ENCODE data around the gene MIR17HG.

MIR17HG gene

GRCh38 chr13:91400063-91400399, 52.5 kb downstream of the MIR17HG start:
- Histone ChIP-seq H3K4me1 (ENCODE audit: insufficient read depth, low read length, severe bottlenecking) (peaks cover 26% of the 10 kb centered on the region), H4K20me1 (ENCODE audit: insufficient read depth, low read length) (no peaks in the 10 kb centered on the region), H3K36me3 (ENCODE audit: insufficient read depth, low read length) (no peaks in the 10 kb centered on the region), H3F3A (ENCODE audit: insufficient read depth, low read length) (no peaks in the 10 kb centered on the region), H3K9me3 (ENCODE audit: low read length) (no peaks in the 10 kb centered on the region), H3K4me2 (ENCODE audit: low read length) (no peak overlapping the region), H3K27me3 (ENCODE audit: insufficient read depth, low read length) (no peaks in the 10 kb centered on the region), H3K27ac (ENCODE audit: low read depth, low read length, poor library complexity, severe bottlenecking) (no peak overlapping the region), H2AFZ (ENCODE audit: low read length) (no peak overlapping the region), H3K4me3 (ENCODE audit: low read depth, low read length, poor library complexity, severe bottlenecking) (no peak overlapping the region), H3K9ac (ENCODE audit: low read length) (no peak overlapping the region), H3K79me2 (ENCODE audit: insufficient read depth, low read length) (no peaks in the 10 kb centered on the region), H3K9me2 (ENCODE audit: low read depth, low read length) (no peaks in the 10 kb centered on the region)
- TF ChIP-seq EZH2 (IDR thresholded peaks at IDR 0.05; ENCODE audit: borderline replicate concordance, low read length): no peak
- no peak for TF ChIP-seq CTCF (IDR thresholded peaks at IDR 0.05; ENCODE audit: low read length)

GRCh38 chr13:91400671-91401070, 53.2 kb downstream of the MIR17HG start:
- no peak overlapping the region for H3K9ac ChIP-seq (ENCODE audit: low read length)
- H3K9me2 ChIP-seq (ENCODE audit: low read depth, low read length): no peaks in the 10 kb centered on the region
- H3K9me3 ChIP-seq (ENCODE audit: low read length): no peaks in the 10 kb centered on the region
- no peaks in the 10 kb centered on the region for H3K79me2 ChIP-seq (ENCODE audit: insufficient read depth, low read length)
- H3K27me3 ChIP-seq (ENCODE audit: insufficient read depth, low read length): no peaks in the 10 kb centered on the region
- H3K4me2 ChIP-seq (ENCODE audit: low read length): no peak overlapping the region
- H3F3A ChIP-seq (ENCODE audit: insufficient read depth, low read length): no peaks in the 10 kb centered on the region
- H3K36me3 ChIP-seq (ENCODE audit: insufficient read depth, low read length): no peaks in the 10 kb centered on the region
- no peak overlapping the region for H3K4me3 ChIP-seq (ENCODE audit: low read depth, low read length, poor library complexity, severe bottlenecking)
- TF ChIP-seq CTCF (IDR thresholded peaks at IDR 0.05; ENCODE audit: low read length) (no peak), EZH2 (IDR thresholded peaks at IDR 0.05; ENCODE audit: borderline replicate concordance, low read length) (no peak)
- peaks cover 31% of the 10 kb centered on the region for H3K4me1 ChIP-seq (ENCODE audit: insufficient read depth, low read length, severe bottlenecking)
- no peak overlapping the region for H2AFZ ChIP-seq (ENCODE audit: low read length)
- H4K20me1 ChIP-seq (ENCODE audit: insufficient read depth, low read length): no peaks in the 10 kb centered on the region
- H3K27ac ChIP-seq (ENCODE audit: low read depth, low read length, poor library complexity, severe bottlenecking): no peak overlapping the region

GRCh38 chr13:91401920-91402319, 54.4 kb downstream of the MIR17HG start:
- Histone ChIP-seq H3K79me2 (ENCODE audit: insufficient read depth, low read length) (no peaks in the 10 kb centered on the region), H4K20me1 (ENCODE audit: insufficient read depth, low read length) (no peaks in the 10 kb centered on the region), H3K36me3 (ENCODE audit: insufficient read depth, low read length) (no peaks in the 10 kb centered on the region), H3K27ac (ENCODE audit: low read depth, low read length, poor library complexity, severe bottlenecking) (no peak overlapping the region), H3K4me1 (ENCODE audit: insufficient read depth, low read length, severe bottlenecking) (peaks cover 31% of the 10 kb centered on the region), H3K9me3 (ENCODE audit: low read length) (no peaks in the 10 kb centered on the region), H3K9ac (ENCODE audit: low read length) (no peak overlapping the region), H3K4me2 (ENCODE audit: low read length) (no peak overlapping the region), H3K27me3 (ENCODE audit: insufficient read depth, low read length) (no peaks in the 10 kb centered on the region), H3F3A (ENCODE audit: insufficient read depth, low read length) (no peaks in the 10 kb centered on the region), H2AFZ (ENCODE audit: low read length) (no peak overlapping the region), H3K4me3 (ENCODE audit: low read depth, low read length, poor library complexity, severe bottlenecking) (no peak overlapping the region), H3K9me2 (ENCODE audit: low read depth, low read length) (no peaks in the 10 kb centered on the region)
- TF ChIP-seq CTCF (IDR thresholded peaks at IDR 0.05; ENCODE audit: low read length) (no peak), EZH2 (IDR thresholded peaks at IDR 0.05; ENCODE audit: borderline replicate concordance, low read length) (no peak)

Measured in OCI-LY1 (cell line).